NCI-H146 treated with DMSO at 0.1 percent for 48 hours (cell line): ENCODE results near the gene RAP1GAP2.
"Not testable (repeated sequence)": the region's sequence is repeated elsewhere in the genome, so short reads cannot be mapped to it uniquely, and the experiment has no call there.

Source experiments
- DNase-seq: peaks from one replicate; lab custom pipeline; 2025; ENCODE audit not compliant: unreplicated experiment; lab: John Stamatoyannopoulos, UW

The RAP1GAP2 gene

GRCh38 chr17:2785376-2785775 is 10.9 kb upstream of the RAP1GAP2 start:
- not testable (repeated sequence) for DNase-seq

- DNase-seq: peak; percentile 89
These were observed 9.9 kb upstream of the RAP1GAP2 start for GRCh38 chr17:2786176-2786881.

- DNase-seq: no peak
These were observed 6.5 kb upstream of the RAP1GAP2 start for GRCh38 chr17:2789700-2790099.

- DNase-seq: no peak
These were observed 3.7 kb upstream of the RAP1GAP2 start for GRCh38 chr17:2792366-2793169.

- DNase-seq: no peak
These were observed 2.0 kb upstream of the RAP1GAP2 start for GRCh38 chr17:2794111-2794803.

GRCh38 chr17:2795441-2796163 is 636 bp upstream of the RAP1GAP2 start:
- DNase-seq: no peak

- DNase-seq: no peak
These were observed 988 bp downstream of the RAP1GAP2 start for GRCh38 chr17:2797226-2797625.

GRCh38 chr17:2797637-2798036 is 1.4 kb downstream of the RAP1GAP2 start:
- no peak for DNase-seq

GRCh38 chr17:2798188-2798587 is 1.9 kb downstream of the RAP1GAP2 start:
- no peak for DNase-seq

- DNase-seq: no peak
These were observed 2.4 kb downstream of the RAP1GAP2 start for GRCh38 chr17:2798678-2799077.

- no peak for DNase-seq
These were observed 3.4 kb downstream of the RAP1GAP2 start for GRCh38 chr17:2799653-2800052.

- no peak for DNase-seq
These were observed 4.1 kb downstream of the RAP1GAP2 start for GRCh38 chr17:2800367-2800766.

- no peak for DNase-seq
These were observed 5.6 kb downstream of the RAP1GAP2 start for GRCh38 chr17:2801841-2802240.

GRCh38 chr17:2802574-2802973 is 6.3 kb downstream of the RAP1GAP2 start:
- no peak for DNase-seq

GRCh38 chr17:2803386-2803785 is 7.1 kb downstream of the RAP1GAP2 start:
- no peak for DNase-seq

- DNase-seq: no peak
These were observed 7.7 kb downstream of the RAP1GAP2 start for GRCh38 chr17:2803971-2804370.

- DNase-seq: no peak
These were observed 8.7 kb downstream of the RAP1GAP2 start for GRCh38 chr17:2804912-2805311.

- no peak for DNase-seq
These were observed 9.7 kb downstream of the RAP1GAP2 start for GRCh38 chr17:2805961-2806360.

GRCh38 chr17:2808367-2809335 is 12.4 kb downstream of the RAP1GAP2 start:
- no peak for DNase-seq

GRCh38 chr17:2809337-2809736 is 13.1 kb downstream of the RAP1GAP2 start:
- DNase-seq: no peak
